GM04503 (cell line): ENCODE measurements around the gene VCPKMT.
"Not testable (repeated sequence)": the region's sequence is repeated elsewhere in the genome, so short reads cannot be mapped to it uniquely, and the experiment has no call there.

ENCODE experiments used
- DNase-seq: peaks from one replicate; pipeline ENCODE4 v3.0.0-alpha.2; 2012; ENCODE audit warnings: low read depth

Gene VCPKMT

DNA sequence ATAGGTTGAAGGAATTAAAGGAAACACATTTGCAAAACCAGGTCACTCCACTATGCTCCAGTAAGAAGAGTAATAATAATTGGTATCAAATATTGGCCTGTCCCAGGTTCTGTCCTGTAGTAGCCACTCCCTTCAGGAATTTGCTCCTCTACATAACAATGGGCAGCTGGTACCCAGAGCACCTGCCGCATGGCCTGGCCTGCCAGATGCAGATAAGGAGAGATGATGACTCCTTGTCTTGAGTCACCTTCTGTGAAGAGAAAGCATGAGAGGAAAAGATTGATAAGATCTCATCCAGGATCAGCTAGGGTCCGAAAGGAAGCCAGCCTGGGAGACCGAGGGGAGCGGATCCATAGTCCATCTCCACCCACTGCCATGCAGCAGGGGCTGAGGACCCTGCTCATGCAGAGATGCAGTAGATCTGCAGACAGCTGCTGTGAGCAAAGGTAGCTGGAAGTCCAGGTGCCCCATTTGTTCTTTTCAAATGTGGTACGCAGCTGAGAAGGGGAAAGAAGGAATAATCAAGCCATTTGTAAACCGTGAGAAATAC lies 24.3 kb downstream of the VCPKMT start:
- no peak for DNase-seq

DNA sequence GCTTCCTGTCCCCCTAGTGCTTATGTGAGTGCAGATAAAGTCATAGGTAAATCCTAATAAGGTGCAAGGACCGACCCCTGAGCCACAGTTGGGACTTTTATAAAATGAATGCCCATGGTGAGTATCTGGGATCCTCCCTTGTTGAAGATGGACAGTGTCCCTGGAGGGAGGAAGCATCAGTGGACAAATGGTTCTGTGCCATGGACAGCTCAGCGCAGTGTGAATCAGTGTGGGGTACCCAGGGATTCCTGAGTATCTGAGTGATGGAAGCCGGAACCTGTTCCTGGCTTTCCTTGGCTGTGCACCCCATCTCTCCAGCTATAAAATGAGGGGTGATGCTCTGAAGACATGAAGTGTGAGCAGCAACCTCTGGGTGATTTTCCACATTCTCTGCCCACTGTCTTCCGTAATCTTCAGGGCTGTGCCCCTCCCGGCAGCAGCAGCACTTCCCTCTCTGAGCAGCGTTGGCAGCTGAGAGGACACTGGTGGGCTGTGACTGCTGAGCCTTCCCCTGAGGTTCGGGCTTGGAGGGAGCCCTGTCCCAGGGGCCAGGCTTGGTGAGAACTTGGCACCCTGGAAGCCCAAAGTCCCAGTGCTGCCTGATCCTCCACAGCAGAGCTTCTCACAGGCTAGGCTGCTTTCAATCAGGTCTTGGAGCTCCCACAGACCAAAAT lies 25.0 kb downstream of the VCPKMT start:
- no peak for DNase-seq

DNA sequence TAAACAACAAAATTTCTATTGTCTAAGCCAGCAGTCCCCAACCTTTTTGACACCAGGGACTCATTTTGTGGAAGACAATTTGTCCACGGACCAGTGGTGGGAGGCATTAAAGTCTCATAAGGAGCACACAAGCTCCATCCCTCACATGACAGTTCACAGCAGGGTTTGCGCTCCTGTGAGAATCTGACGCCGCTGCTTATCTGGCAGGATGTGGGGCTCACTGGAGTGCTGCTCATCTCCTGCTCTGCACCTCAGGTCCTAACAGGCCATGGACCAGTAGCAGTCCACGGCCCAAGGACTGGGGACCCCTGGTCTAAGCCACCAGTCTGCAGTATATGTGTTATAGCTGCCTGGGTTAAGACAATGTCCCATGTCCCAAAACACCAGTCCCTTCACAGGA lies 27.2 kb downstream of the VCPKMT start:
- no peak for DNase-seq

DNA sequence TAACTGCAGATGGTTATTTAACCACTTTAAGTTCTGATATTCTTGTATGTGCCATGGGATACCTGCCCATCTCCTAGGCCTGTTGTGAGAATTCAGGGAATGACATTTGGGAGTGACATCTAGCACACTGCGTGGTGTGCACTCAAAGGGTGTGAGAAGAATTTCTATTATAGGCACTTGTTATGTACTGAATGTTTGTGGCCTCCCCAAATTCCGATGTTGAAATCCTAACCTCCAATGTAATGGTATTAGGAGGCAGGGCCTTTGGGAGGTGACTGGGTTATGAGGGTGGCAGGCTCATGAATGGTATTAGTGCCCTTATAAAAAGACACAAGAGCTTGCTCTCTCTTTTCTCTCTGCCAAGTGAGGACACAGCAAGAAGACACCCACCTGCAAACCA lies 27.6 kb downstream of the VCPKMT start:
- no peak for DNase-seq

DNA sequence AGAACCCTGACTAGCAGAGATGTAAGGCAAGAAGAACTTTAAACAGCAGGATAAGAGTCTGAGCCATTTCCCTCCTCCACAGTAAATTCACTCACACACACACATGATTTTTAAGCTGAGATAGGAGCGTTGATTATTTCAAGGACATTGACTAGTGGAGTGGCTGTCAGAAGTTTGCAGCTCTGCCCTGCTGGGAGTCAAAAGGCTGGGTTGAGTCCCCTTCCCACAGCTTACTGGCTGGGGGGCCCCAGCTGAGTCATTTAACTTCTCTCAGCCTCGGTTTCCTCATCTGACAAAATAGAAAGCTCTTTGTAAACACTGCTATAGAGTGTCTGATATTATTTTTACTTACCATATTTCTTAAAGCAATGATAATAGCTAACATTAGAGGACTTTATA lies 28.3 kb downstream of the VCPKMT start:
- no peak for DNase-seq

DNA sequence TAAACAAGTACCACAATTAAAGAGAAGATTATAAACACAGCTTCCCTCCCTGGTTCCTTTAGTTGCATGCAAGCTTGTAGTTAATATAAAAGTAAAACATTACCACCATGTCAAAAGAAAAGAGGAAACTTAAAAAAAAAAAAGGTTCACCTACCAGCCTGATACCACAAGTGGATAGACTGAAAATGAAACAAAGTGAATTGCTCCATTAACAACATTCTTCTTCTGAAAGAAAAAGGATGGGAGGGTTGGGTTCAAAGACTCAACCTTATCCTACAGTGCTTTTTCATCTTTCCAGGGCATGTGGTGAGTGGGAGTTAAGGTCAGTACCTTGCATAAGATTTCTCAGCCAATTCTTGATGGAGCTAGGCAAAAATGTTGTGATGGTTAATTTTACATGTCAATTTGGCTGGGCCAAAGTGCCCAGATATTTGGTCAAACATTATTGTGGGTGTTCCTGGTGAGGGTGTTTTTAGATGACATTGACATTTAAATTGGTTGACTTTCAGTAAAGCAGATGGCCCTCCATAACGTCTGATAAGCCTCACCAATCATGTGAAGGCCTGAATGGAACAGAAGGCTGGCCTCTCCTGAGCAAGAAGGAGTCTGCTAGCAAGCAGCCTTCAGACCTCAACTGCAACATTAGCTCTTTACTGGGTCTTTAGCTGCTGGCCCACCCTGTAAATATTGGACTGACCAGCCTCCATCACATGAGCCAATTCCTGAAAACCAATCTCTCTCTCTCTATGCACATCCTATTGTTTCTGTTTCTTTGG lies 28.8 kb downstream of the VCPKMT start:
- DNase-seq, result no peak

DNA sequence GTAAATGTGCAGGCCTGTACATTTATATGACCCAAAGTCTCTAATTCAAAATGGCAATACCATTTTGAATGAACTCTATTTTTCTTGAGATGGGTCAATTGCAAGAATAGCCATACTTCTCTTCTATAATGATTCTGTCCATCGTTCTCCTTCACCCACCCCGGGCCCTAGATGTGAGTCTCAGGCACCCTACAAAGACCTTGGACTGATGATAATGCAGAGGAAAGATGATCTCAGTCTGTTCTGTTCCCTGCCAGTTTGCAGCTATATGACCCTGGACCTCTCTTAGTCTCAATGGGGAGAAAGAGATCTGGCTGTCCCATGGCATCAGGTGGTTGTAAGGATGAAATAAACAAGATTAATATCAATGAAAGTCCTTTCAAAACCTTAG lies 30.1 kb downstream of the VCPKMT start:
- no peak for DNase-seq

DNA sequence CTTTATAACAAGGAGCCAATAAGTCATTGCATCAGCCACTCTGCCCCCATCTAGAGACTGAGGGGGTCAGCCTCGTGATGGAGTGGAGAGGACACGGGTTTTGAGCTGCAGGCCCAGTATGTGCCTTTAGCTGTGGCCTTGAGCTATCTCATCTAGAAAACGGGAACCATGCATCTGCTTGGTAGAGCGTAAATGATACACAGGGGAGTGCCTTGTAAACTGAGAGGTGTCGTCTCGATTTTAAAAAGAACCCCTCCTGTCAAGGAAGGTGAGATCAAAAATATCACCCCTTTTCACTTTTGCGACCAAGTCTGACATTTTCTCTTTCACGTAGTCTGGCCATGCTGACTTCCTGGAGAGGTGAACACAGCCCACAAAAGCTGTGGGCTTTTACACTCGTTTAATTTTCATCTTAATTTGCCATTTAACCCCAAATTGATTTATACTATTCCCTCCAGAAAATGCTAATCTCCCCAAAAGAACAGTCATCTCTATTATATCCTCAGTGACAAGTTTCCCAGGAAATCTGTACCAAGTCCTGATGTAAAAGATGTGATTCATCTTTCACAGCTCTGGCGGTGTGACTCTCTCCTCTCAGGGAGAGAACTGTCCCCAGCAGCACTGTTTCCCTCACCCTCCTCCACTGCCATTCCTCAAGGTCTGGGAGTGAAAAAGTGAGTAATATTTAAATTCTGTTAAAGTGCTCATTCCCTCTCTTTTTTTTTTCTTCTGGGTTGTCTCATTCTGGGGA lies 30.6 kb downstream of the VCPKMT start:
- peak; percentile 64 for DNase-seq

DNA sequence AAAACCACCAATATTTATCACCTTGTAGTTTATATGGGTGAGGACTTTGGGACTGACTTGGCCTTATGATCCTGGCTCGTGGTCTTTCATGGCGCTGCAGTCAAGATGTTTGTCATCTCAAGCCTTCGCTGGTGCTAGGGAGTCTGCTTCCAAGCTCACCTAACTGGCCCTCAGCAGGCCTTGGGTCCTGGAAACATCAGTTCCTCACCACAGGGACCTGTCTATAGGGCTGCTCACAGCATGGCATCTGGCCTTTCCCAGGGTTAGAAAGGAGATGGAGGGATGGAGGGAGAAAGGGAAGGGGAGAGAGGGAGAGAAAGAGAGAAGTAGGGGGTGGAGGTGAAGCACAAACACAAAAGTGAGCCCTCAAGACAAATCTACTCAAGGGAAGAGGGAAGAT lies 31.7 kb downstream of the VCPKMT start:
- no peak for DNase-seq

DNA sequence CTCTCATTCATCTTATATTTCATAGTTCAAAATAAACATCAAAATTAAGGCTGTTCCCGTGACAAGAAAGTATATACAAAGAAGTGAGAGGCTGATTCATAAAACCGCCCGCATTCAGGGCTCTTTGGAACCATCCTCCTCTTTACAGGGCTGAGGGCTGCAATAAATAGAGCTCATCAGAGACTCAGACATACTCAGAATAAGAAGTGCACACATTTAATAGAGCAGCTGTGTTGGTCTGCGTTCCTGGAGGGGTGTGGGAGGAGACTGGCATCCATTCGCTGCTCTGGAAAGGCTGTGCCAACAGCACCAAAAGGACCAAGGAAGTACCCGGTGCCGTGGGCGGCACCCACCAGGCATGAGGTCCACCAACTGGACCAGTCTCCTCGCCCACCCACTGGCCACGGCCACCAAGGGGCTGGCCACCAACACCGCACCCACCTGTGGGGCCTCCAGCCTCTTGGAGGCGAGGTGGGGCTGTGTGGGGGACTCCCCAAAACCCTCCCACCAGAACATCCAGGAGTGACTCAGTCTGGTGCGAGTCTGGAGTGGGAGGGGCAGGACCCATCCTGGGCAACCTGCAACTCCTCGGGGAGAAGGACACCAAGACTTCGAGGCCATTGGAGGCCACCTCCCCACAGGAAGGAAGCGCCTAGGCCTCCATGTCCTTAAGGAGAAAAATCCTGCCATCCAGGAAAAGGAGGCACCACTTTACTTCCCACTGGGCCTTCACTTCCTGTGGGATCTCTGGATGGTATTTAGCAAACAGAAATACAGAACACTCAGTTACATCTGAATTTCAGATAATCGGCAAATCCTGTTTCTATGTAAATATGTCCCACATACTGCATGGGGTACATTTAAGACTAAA lies 32.7 kb downstream of the VCPKMT start:
- DNase-seq, result no peak

DNA sequence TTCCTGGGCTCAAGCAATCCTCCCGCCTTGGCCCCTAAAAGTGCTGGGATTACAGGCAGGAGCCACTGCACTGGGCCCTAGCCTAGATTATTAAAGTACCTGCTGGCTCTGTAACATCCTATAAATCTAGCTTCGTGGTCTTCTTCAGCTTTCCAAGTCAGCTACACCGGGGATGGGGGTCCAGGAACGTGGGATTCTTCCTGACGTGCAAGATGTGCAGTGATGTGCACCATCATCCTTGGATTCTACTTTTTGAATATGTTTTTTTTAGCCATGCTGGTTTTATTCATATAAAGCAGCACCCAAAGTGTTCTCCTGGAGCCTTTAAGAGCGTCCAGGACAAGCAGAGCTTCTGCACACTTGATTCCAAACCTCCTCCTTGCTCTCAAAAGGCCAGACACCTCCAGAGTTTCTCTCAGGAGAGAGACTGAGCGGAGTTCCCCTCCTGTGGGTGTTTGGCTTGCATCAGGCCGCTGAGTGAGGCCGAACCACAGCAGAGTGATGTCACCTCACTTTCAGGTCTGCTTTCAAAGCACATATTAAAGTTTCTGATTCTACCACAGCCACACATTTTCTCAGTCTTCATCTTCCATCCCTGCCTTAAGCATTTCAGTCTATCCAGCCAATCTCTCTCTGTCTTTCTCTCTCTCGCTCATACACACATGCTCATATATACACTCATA lies 33.4 kb downstream of the VCPKMT start:
- DNase-seq, result no peak

DNA sequence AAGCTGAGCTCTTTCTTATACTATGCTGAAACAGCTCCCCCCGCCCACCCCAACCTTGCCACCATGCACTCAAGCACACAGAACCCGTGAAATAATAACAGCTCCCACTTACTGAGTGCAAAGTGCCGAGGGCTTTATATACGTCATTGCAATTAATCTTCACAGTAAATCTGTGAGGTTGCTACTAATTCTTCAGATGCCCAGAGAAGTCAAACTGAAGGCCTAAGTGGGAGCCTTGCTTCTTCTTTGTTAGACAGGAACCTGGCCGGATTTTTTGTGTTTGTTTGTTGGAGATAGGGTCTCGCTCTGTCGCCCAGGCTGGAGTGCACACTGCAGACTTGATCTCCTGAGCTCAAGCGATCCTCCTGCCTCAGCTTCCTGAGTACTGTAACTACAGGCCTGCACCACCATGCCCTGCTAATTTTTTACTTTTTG lies 34.0 kb downstream of the VCPKMT start:
- DNase-seq, result no peak

DNA sequence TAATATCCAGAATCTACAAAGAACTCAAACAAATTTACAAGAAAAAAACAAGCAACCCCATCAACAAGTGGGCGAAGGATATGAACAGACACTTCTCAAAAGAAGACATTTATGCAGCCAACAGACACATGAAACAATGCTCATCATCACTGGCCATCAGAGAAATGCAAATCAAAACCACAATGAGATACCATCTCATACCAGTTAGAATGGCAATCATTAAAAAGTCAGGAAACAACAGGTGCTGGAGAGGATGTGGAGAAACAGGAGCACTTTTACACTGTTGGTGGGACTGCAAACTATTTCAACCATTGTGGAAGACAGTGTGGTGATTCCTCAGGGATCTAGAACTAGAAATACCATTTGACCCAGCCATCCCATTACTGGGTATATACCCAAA lies 37.3 kb downstream of the VCPKMT start:
- DNase-seq, result not testable (repeated sequence)

DNA sequence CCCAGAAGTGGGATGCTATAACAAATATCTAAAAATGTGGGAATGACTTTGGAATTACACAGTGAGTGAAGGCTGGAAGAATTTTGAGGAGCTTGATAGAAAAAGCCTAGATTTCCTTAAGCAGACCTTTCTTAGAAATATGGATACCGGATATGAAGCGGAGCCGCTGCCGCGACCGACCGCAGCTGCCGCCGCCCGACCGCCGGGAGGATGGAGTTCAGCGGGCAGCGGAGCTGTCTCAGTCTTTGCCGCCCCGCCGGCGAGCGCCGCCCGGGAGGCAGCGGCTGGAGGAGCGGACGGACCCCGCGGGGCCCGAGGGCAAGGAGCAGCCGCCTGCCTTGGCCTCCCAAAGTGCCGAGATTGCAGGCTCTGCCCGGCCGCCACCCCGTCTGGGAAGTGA lies 42.7 kb downstream of the VCPKMT start:
- DNase-seq, result not testable (repeated sequence)

DNA sequence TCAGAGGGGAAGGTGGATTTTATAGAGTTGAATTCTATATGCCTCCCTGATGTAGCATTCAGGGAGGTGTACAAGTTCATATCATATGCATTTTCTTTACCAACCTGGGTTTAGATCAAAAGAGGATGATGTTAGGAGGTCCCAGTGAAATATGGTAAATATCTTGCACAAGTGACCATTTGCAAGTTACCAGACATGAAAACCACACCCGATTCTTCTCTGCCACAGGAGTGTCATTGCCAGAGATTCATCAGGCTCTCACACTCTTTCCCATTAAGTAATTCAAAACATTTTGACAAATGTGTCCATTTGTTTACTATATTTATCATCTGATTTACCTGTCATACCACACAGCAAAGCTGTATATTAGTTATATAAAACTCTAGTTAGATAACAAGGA lies 44.0 kb downstream of the VCPKMT start:
- no peak for DNase-seq

DNA sequence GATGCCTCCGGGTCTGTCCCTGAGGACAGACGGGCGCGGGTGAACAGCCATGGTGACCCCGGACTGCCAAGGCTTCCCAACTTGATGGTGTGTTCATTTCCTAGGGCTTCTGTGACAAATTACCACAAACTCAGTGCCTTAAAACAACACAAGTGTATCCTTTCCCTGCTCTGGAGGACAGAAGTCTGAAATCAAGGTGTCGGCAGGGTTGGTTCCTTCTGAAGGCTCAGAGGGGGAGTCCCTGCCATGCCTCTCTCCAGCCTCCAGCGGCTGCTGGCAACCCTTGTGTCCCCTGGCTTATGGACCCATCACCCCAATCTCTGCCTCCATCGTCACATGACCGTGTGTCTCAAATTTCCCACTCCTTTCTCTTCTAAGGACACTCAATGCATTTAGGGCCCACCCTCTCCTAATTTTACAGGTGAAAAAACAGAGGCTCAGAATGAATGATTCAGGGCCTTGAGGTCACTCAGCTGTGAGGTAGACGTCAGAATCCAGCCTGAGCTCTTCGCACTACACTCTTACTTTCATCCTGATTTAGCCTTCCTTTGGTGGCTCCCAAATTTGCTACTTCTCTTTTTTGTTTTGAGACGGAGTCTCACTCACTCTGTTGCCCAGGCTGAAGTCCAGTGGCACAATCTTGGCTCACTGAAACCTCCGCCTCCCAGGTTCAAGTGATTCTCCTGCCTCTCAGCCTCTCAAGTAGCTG lies 45.4 kb downstream of the VCPKMT start:
- no peak for DNase-seq

DNA sequence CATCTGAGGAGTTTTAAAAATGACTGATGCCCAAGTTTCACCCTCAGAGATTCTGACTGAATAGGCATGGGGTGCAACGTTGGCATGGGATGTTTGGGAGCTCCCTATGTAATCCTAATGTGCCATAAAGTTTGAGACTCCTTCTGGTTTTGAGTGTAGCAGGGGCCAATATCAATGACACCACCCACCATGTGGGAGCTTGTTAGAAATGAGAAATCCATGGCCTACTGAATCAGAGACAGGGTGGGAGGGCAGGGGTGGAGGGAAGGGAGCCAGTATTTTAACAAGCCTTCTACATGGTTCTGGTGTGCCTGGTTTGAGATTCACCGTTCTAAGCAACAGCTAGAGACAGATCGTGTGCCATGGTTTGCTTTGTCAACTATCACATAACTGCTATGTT lies 46.1 kb downstream of the VCPKMT start:
- no peak for DNase-seq

DNA sequence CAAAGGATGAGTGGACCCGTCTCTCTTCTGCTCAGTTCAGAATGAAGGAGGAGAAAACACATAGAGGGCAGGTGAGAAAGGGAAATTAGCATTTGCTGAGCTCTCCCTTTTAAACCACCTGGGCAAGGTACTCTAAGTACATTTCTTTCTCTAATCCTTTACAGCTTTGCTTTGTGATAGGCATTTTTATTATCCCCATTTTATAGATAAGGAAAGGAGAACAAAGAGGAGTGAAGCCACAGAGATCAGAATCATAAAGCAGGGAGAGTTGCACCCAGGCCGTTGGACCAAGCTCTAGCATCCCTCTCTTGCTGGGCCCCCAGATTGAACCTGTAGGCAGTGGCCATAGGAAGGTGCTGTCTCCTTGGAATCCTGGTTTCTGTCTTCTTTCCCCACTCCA lies 47.0 kb downstream of the VCPKMT start:
- no peak for DNase-seq

DNA sequence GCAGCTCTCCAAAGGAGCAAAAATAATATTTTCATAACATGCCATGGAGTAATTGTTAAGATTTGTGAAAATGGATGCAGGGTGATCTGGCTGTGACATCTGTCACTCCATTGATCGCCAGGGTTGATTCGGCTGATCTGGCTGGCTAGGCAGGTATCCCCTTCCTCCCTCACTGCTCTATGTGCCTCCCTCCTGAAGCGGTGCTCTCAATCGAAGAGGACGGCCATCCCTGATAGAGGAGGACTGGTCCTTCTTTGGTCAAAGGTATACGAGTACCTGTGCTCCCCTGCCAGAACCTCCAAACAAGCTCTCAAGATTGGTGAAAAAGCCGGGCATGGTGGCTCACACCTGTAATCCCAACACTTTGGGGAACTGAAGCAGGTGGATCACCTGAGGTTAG lies 47.9 kb downstream of the VCPKMT start:
- DNase-seq, result no peak

DNA sequence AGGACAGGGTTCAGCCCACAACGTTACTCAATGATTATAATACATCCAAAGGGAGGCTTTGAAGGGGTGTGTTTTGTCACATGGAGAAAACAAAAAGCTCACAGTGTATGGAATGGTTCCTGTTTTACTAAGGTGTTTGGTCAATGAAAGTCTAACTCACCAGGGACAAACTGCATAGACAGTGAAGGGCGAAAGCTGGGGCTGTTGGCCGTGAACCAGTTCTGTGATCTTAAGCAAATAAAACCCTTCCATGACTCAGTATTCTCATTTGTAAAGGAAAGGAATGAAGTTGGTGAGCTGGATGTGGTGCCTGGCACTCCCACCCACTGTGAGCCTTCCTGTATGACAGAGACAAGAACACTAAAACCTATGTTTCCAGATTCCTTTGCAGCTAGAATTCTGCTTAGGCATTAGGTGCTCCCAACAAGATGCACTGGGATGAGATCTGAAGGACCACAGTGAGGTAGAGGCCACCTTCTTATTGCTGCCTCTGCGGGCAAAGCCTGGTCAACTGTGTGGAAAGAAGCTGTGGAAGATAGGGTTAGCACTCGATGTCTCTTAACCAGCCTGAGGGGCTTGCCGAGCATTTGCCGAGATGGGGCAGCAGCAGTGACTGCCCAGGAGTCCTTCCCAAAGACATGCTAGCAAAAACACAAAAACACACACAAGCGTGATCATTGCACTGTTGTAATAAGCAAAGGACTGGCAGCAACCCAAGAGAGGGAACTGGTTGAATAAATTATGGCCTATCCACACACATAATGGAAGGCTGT lies 48.5 kb downstream of the VCPKMT start:
- DNase-seq, result no peak
